H1 (cell line): ENCODE results near the gene CCIN. TPM values are rescaled to one million over a fixed set of nuclear protein-coding genes. Genes with fewer than 3 reads are reported as not detected.

ENCODE experiments used
- CTCF ChIA-PET: fragments of 300-600 bp; sonication (Branson Sonifier 250); formaldehyde crosslinking; loops from one replicate; lab custom pipeline; 2021; ENCODE audit not compliant: partially characterized antibody; lab: Charles Lee
- POLR2A ChIA-PET: fragments of 300-600 bp; sonication (Branson Sonifier 250); formaldehyde crosslinking; loops from one replicate; lab custom pipeline; 2021; ENCODE audit warnings: inconsistent platforms; ENCODE audit not compliant: partially characterized antibody; lab: Charles Lee
- DNase-seq, 2 experiments: peaks; one replicate each; pipeline versions ENCODE4 v3.0.0 to v3.0.0-alpha.2; 2010 to 2022; ENCODE audit warnings: low spot score in 2 of 2, low read depth in 1 of 2, mixed read lengths in 1 of 2
- FAIRE-seq: peaks from 2 replicates; lab custom pipeline; 2011; peaks lifted over from hg19 to GRCh38; lab: Jason Lieb, UNC
- H2AFZ ChIP-seq: 2 replicates; pipeline ENCODE4 v1.8.1; 2012; ENCODE audit warnings: low read length, inconsistent platforms
- H2AK5ac ChIP-seq: 2 replicates; pipeline ENCODE4 v1.6.1; 2013; ENCODE audit warnings: low read depth, low read length
- H2BK120ac ChIP-seq: replicated peaks from 2 replicates; pipeline ENCODE3; 2013; ENCODE audit warnings: low read depth, low read length, inconsistent platforms
- H2BK12ac ChIP-seq: 2 replicates; pipeline ENCODE4 v1.6.1; 2013; ENCODE audit warnings: low read depth, low read length
- H2BK15ac ChIP-seq: 2 replicates; pipeline ENCODE4 v1.6.1; 2013; ENCODE audit warnings: low read length
- H2BK20ac ChIP-seq: 2 replicates; pipeline ENCODE4 v1.6.1; 2013; ENCODE audit warnings: low read length
- H2BK5ac ChIP-seq: 2 replicates; pipeline ENCODE4 v1.6.1; 2013; ENCODE audit warnings: low read depth, low read length
- H3K14ac ChIP-seq: 2 replicates; pipeline ENCODE4 v1.6.1; 2013; ENCODE audit warnings: inconsistent platforms; ENCODE audit not compliant: insufficient read length
- H3K18ac ChIP-seq: 2 replicates; pipeline ENCODE4 v1.6.1; 2013; ENCODE audit warnings: low read length; ENCODE audit errors: extremely low read depth
- H3K23ac ChIP-seq: 2 replicates; pipeline ENCODE4 v1.6.1; 2013; ENCODE audit warnings: inconsistent platforms; ENCODE audit not compliant: insufficient read length
- H3K23me2 ChIP-seq: 2 replicates; pipeline ENCODE4 v1.6.1; 2013; ENCODE audit warnings: low read depth, low read length
- H3K27ac ChIP-seq: 2 replicates; pipeline ENCODE4 v1.6.1; 2011; ENCODE audit warnings: low read depth, low read length, inconsistent platforms
- H3K27me3 ChIP-seq, 4 experiments: replicated peaks in 1 of 4; 1 replicate in 1 of 4; 2 replicates in 3 of 4; pipeline versions ENCODE4 v1.6.1 to v1.8.1; 2011 to 2013; ENCODE audit warnings: low read length in 3 of 4, mild to moderate bottlenecking in 3 of 4, inconsistent platforms in 2 of 4, mixed read lengths in 2 of 4, moderate library complexity in 1 of 4; ENCODE audit not compliant: control insufficient read depth in 3 of 4, insufficient read depth in 3 of 4; ENCODE audit errors: extremely low read depth in 1 of 4
- H3K36me3 ChIP-seq, 4 experiments: 2 replicates each; pipeline versions ENCODE4 v1.6.1 to v1.8.1; 2011 to 2013; ENCODE audit warnings: mild to moderate bottlenecking in 4 of 4, low read length in 3 of 4, moderate library complexity in 2 of 4, control low read depth in 1 of 4, inconsistent platforms in 1 of 4; ENCODE audit not compliant: insufficient read depth in 4 of 4, control insufficient read depth in 2 of 4
- H3K4ac ChIP-seq: replicated peaks from 2 replicates; pipeline ENCODE3; 2013; ENCODE audit warnings: low read length, low read depth, mixed read lengths, inconsistent platforms; ENCODE audit not compliant: insufficient read length
- H3K4me1 ChIP-seq, 4 experiments: replicated peaks in 1 of 4; 1 replicate in 1 of 4; 2 replicates in 3 of 4; pipeline versions ENCODE4 v1.6.1 to v1.8.1; 2011 to 2013; ENCODE audit warnings: low read length in 3 of 4, inconsistent platforms in 2 of 4, mixed read lengths in 1 of 4; ENCODE audit not compliant: insufficient read depth in 4 of 4, control insufficient read depth in 3 of 4
- H3K4me2 ChIP-seq, 2 experiments: 2 replicates each; pipeline versions ENCODE4 v1.6.1 to v1.8.1; 2011 to 2013; ENCODE audit warnings: low read depth in 2 of 2, low read length in 2 of 2, control low read depth in 1 of 2, inconsistent platforms in 1 of 2, mild to moderate bottlenecking in 1 of 2; ENCODE audit not compliant: insufficient read depth in 1 of 2
- H3K4me3 ChIP-seq, 4 experiments: fragments of 200-600, 300-600 bp in 1 of 4; sonication (generic), shearing (Covaris generic), sonication (Bioruptor Twin) in 1 of 4; 2 replicates each; pipeline versions ENCODE4 v1.5.1 to v1.8.1; 2011 to 2016; ENCODE audit warnings: low read length in 4 of 4, low read depth in 3 of 4, control low read depth in 2 of 4, inconsistent platforms in 2 of 4, mild to moderate bottlenecking in 2 of 4, mixed read lengths in 1 of 4, moderate library complexity in 1 of 4; ENCODE audit not compliant: insufficient read depth in 2 of 4; ENCODE audit errors: extremely low read depth in 1 of 4
- H3K56ac ChIP-seq: replicated peaks from 2 replicates; pipeline ENCODE3; 2013; ENCODE audit warnings: low read depth, mild to moderate bottlenecking, mixed read lengths, low read length, inconsistent platforms; ENCODE audit not compliant: insufficient read length
- H3K79me1 ChIP-seq: 2 replicates; pipeline ENCODE4 v1.6.1; 2013; ENCODE audit warnings: low read depth, low read length, control low read depth
- H3K79me2 ChIP-seq, 2 experiments: 2 replicates each; pipeline versions ENCODE4 v1.6.1 to v1.8.1; 2012 to 2013; ENCODE audit warnings: low read length in 2 of 2, mild to moderate bottlenecking in 2 of 2, inconsistent platforms in 1 of 2; ENCODE audit not compliant: insufficient read depth in 2 of 2, control insufficient read depth in 1 of 2
- H3K9ac ChIP-seq, 4 experiments: replicated peaks in 1 of 4; 1 replicate in 1 of 4; 2 replicates in 3 of 4; pipeline versions ENCODE4 v1.6.1 to v1.8.1; 2011 to 2013; ENCODE audit warnings: low read depth in 3 of 4, low read length in 3 of 4, control low read depth in 2 of 4, mild to moderate bottlenecking in 2 of 4, moderate library complexity in 2 of 4, inconsistent platforms in 1 of 4; ENCODE audit errors: extremely low read depth in 1 of 4
- H3K9me3 ChIP-seq, 2 experiments: 2 replicates each; pipeline versions ENCODE4 v1.6.1 to v1.8.1; 2012 to 2013; ENCODE audit warnings: mild to moderate bottlenecking in 2 of 2, moderate library complexity in 2 of 2, control low read depth in 1 of 2, inconsistent platforms in 1 of 2, low read depth in 1 of 2, low read length in 1 of 2, mixed read lengths in 1 of 2; ENCODE audit not compliant: insufficient read depth in 2 of 2
- H4K20me1 ChIP-seq, 2 experiments: replicated peaks in 1 of 2; 2 replicates each; pipeline versions ENCODE3 to v1.8.1; 2011 to 2013; ENCODE audit warnings: inconsistent platforms in 2 of 2, low read length in 2 of 2, mild to moderate bottlenecking in 1 of 2; ENCODE audit not compliant: insufficient read depth in 2 of 2, control insufficient read depth in 1 of 2
- H4K5ac ChIP-seq: 2 replicates; pipeline ENCODE4 v1.6.1; 2013; ENCODE audit warnings: low read length, low read depth, mixed read lengths, inconsistent platforms; ENCODE audit not compliant: insufficient read length
- H4K8ac ChIP-seq: 2 replicates; pipeline ENCODE4 v1.8.0; 2013; ENCODE audit warnings: mild to moderate bottlenecking, moderate library complexity, low read length, inconsistent platforms; ENCODE audit not compliant: insufficient read depth; ENCODE audit errors: extremely low read depth
- H4K91ac ChIP-seq: replicated peaks from 2 replicates; pipeline ENCODE3; 2013; ENCODE audit warnings: low read length, mixed read lengths, inconsistent platforms; ENCODE audit not compliant: insufficient read length
- CTBP2 ChIP-seq: IDR thresholded peaks from 2 replicates; pipeline ENCODE4 v1.7.0; 2011; ENCODE audit warnings: borderline replicate concordance, mild to moderate bottlenecking, moderate library complexity, mixed read lengths, low read length; ENCODE audit not compliant: insufficient read depth, insufficient read length
- EZH2 ChIP-seq: fragments of 200-600 bp; sonication (generic); IDR thresholded peaks from 2 replicates; pipeline ENCODE4 v1.7.1; 2012; ENCODE audit warnings: low read depth, mild to moderate bottlenecking, moderate library complexity, low read length, inconsistent platforms; ENCODE audit not compliant: severe bottlenecking
- RAD21 ChIP-seq, 2 experiments: IDR thresholded peaks in 1 of 2; conservative IDR thresholded peaks in 1 of 2; 2 replicates each; pipeline ENCODE4 v1.6.1; 2011; ENCODE audit warnings: low read depth in 2 of 2, low read length in 2 of 2, improper control_type of control experiment in 1 of 2, inconsistent platforms in 1 of 2, mild to moderate bottlenecking in 1 of 2, moderate library complexity in 1 of 2
- TAF7 ChIP-seq: optimal IDR thresholded peaks from 2 replicates; pipeline ENCODE3; 2011; ENCODE audit warnings: low read depth, mild to moderate bottlenecking, inconsistent platforms, low read length, moderate library complexity, borderline replicate concordance
- WGBS, 2 experiments: shearing (Covaris generic) in 1 of 2; methylation state at CpG; one replicate each; pipeline versions ENCODE4 v1.1.6 to v1.1.7; 2013 to 2015; ENCODE audit warnings: low lambda C conversion rate in 2 of 2, mixed read lengths in 2 of 2, inconsistent platforms in 1 of 2, low coverage in 1 of 2, missing lambda C conversion rate in 1 of 2; ENCODE audit not compliant: insufficient replicate concordance in 2 of 2, insufficient coverage in 1 of 2, insufficient read length in 1 of 2; ENCODE audit errors: extremely low coverage in 1 of 2, missing lambda C conversion rate in 1 of 2; 5-methylcytosine and 5-hydroxymethylcytosine counted together
- polyA plus RNA-seq, 7 experiments: library from polyadenylated mRNA; depleted of rRNA in 3 of 7; stranded (reverse) in 5 of 7; unstranded in 2 of 7; fragments of >200 nt in 5 of 7; fragments of 200-250 nt in 2 of 7; gene quantifications; 1 replicate in 5 of 7; 2 replicates in 1 of 7; 4 replicates in 1 of 7; pipeline versions ENCODE4 v1.2.1 to v1.2.3, GENCODE V29; 2011 to 2013; ENCODE audit warnings: missing spikeins in 2 of 7, mixed read lengths in 2 of 7
- total RNA-seq: library from RNA; stranded (reverse); fragmentation: NEBNext Ultra II Directional; extraction: Animal tissue kit (Norgen Biotek cat#: 25700); gene quantifications from 2 replicates; pipeline ENCODE4 v1.2.1, GENCODE V29; 2021
- TF ChIP-seq, protein P1 (sequence below), 3 experiments: IDR thresholded peaks; 1 replicate in 2 of 3; 2 replicates in 1 of 3; pipeline versions ENCODE4 v1.5.1 to v1.6.1; 2011; ENCODE audit warnings: low read length in 3 of 3, mild to moderate bottlenecking in 3 of 3, inconsistent platforms in 2 of 3, low read depth in 1 of 3, moderate library complexity in 1 of 3; ENCODE audit not compliant: insufficient read depth in 1 of 3; ENCODE audit errors: control extremely low read depth in 1 of 3

Gene CCIN
- total and polyA plus RNA-seq, 2 of the 8 experiments (the other 6 are each of a cell fraction or from before 2014, with no cell fraction given): 0.19 to 0.21 TPM

DNA sequence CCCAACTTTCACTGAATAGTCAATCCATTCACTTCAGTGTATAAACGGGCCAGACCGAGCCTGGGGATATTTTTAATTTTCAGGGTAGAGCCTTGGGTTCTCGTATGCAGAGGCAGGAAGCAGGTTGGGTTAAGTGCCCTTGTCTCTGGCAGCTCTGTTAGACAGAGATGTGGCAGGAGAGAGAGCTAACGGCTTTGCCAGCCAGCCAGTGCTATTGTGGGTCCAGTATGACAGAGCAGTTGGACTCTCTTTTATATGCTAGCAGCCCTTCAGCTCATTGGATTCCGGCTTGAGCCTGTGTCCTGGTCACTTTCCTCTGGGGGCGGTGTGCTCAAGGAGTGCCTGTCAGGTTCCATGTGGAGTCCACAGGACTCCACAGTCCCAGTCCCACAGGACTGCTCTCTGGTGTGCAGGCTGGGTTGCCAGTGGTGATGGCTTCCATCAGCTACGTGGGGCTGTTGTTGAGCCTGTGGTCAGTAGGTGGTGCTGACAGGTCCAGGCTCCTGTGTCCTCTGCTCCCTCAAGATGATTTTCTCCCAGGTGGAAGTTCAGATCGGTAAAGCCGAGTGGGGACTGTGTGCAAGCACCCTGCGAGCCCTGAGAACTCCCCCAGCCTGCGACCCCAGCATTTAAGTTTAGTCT lies 35.8 kb downstream of the CCIN start:
- CTCF ChIA-PET: interaction anchor here (0.6 to 5.8 kb wide), 20 partner anchors 8 to 419 kb away, joined by 3 to 33 read pairs (median 3); partner anchors contain the start of gene CLTA
- no peak for DNase-seq
- H3K79me1 ChIP-seq: peaks cover 11% of the 10 kb centered on the region

More for the DNA sequence above, 35.8 kb downstream of the CCIN start:
- Histone ChIP-seq H2BK5ac (no peak overlapping the region), H3K23me2 (no peaks in the 10 kb centered on the region), H3K4me3 (no peak overlapping the region), H3K9ac (no peak overlapping the region), H2BK120ac (no peak overlapping the region), H2AFZ (no peak overlapping the region)
- TF ChIP-seq EZH2: no peak
- TF ChIP-seq CTBP2: no peak
- TF ChIP-seq, protein P1, sequence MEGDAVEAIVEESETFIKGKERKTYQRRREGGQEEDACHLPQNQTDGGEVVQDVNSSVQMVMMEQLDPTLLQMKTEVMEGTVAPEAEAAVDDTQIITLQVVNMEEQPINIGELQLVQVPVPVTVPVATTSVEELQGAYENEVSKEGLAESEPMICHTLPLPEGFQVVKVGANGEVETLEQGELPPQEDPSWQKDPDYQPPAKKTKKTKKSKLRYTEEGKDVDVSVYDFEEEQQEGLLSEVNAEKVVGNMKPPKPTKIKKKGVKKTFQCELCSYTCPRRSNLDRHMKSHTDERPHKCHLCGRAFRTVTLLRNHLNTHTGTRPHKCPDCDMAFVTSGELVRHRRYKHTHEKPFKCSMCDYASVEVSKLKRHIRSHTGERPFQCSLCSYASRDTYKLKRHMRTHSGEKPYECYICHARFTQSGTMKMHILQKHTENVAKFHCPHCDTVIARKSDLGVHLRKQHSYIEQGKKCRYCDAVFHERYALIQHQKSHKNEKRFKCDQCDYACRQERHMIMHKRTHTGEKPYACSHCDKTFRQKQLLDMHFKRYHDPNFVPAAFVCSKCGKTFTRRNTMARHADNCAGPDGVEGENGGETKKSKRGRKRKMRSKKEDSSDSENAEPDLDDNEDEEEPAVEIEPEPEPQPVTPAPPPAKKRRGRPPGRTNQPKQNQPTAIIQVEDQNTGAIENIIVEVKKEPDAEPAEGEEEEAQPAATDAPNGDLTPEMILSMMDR (IDR thresholded peaks at IDR 0.05; ENCODE audit: control extremely low read depth in 1 of 3, insufficient read depth in 1 of 3, low read depth in 1 of 3, low read length in 3 of 3): peak; percentile 40 to 67 (median 57); a peak in 3 of 4 replicates
- peak; percentile 43 to 62; a peak in 3 of 4 replicates for TF ChIP-seq RAD21 (IDR thresholded peaks at IDR 0.05 in 1 of 2, conservative IDR thresholded peaks at IDR 0.05 in 1 of 2; ENCODE audit: low read depth in 2 of 2, low read length in 2 of 2)
- no peak for TF ChIP-seq TAF7
- TF ChIP-seq, all 59 proteins: peak for 2
- Histone ChIP-seq H3K18ac (no peak overlapping the region), H2BK15ac (no peak overlapping the region), H3K4ac (no peak overlapping the region), H3K23ac (no peak overlapping the region), H4K91ac (no peak overlapping the region), H3K36me3 (peaks cover 46 to 98% (median 84%) of the 10 kb centered on the region in 4 experiments), H2AK5ac (no peak overlapping the region), H3K79me2 (peaks cover 3 to 47% of the 10 kb centered on the region in 2 experiments; a peak in 2 of 4 replicates), H4K8ac (no peak overlapping the region), H4K5ac (no peak overlapping the region), H4K20me1 (peaks cover 5 to 23% of the 10 kb centered on the region in 2 experiments), H3K56ac (no peak overlapping the region), H3K4me1 (no peaks in the 10 kb centered on the region; a peak in 1 of 7 replicates), H2BK20ac (no peak overlapping the region), H3K9me3 (no peaks in the 10 kb centered on the region), H2BK12ac (no peak overlapping the region), H3K14ac (no peak overlapping the region), H3K4me2 (no peak overlapping the region), H3K27ac (no peak overlapping the region), H3K27me3 (no peaks in the 10 kb centered on the region)
- POLR2A ChIA-PET: interaction anchor here (0.8 to 2.5 kb wide), 4 partner anchors 9 to 124 kb away, joined by 3 to 9 read pairs (median 6); partner anchors contain the start of gene CLTA
- 91% methylated on average over 11 of the region's 11 CpGs; no CpG with 5 or more reads in 1 of the 2 experiments for WGBS, 2 experiments
- FAIRE-seq: peak; percentile 24
